Measurements from ENCODE around the gene IDI1.
"Not testable (repeated sequence)": the region's sequence is repeated elsewhere in the genome, so short reads cannot be mapped to it uniquely, and the experiment has no call there.

The IDI1 gene

DNA sequence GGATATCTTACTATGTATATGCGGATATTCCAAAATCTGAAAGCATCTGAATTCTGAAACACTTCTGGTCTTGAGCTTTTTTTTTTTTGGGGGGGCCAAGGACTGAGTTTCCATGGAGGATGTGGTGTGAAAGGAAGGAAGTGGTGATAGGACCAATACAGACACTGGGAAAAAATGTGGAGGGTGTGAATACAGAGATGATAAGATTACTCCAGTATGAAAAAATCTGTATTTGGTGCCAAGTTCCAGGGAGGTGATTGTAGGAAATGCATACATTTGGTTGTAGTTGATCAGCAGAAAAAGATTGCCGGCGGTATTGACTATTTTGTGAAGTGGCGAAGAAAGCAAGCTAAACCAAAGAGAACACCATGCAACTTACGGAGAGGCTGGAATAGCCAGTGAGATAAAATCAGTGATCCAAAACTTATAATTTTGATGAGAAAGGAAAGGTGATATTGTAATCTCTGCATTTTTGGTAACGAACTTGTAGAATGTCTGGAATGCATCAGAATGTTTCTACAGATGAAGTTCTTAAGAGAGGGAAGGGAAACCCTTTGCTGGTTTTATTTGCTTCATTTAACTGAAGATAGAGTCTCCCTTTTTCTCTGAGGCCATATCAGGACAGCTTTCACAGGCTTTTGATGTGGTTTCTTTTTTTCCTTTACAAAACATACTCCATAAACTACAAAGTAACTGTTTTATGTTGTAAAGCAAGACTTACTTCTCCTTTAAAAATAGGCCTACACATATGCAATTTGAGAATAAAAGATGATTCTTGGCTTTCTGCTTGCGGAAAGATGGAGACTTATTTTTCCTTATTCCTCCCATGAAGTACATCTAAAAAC lies 13.2 kb upstream of the IDI1 start:
- DNase-seq = peak in 1 of 2 experiments; percentile 30

DNA sequence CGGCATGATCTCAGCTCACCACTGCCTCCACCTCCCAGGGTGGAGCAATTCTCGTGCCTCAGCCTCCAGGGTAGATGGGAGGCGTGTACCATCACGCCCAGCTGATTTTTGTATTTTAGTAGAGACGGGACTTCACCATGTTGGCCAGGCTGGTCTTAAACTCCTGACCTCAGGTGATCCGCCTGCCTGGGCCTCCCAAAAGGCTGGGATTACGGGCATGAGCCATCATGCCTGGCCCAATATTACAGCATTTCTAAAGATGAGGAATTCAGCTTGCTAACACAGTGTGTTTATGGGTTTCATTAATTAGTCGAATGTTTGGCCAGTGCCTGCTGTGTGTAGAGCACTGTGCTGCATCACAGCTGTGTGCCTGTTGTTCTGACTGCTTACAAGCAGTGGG lies 11.0 kb upstream of the IDI1 start:
- DNase-seq = no peak

DNA sequence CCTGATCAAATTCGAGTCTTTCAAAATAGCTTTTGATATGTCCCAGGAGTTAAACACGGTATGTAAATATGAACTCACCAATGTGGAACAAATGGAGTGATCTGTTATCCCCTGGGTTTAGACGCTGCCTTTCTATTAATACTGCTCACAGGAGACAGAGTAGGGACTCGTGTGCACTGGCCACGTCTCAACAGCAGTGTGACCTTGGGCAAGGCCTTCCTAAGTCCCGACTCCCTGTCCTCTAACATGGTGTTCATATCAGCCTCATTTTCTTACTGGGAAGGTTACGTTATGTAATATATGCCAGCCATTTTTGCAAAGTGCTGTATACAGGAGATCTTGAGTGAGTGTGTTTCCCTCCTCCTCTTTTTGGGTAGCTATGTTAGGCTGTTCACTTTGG lies 9.1 kb upstream of the IDI1 start:
- no peak for DNase-seq

DNA sequence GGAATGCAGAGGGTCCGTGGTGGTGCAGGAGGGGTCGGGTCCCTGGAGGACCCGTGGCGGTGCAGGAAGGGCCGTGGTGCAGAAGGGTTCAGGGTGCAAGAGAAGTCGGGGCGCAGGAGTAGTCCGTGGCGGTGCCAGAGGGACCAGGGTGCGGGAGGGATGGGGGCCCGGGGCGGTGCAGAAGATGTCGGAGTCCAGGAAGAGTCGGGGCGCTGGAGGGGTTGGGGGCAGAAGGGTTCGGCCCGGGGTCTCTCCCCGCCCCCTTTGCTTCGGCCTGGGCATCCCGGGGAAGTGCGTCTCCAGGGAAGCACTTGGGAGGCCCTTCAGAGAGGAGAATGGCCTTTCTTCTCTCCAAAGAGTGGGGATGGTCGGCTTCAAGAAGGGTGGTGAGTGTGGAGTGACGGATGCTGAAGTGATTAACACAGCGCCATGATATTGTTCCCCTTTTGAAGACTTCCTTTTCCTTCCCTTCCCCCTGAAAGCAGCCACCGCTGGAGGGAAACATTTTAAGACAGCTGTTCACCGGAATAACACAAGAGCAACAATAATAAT lies 8.3 kb upstream of the IDI1 start:
- peak; percentile 92 to 97 for DNase-seq

DNA sequence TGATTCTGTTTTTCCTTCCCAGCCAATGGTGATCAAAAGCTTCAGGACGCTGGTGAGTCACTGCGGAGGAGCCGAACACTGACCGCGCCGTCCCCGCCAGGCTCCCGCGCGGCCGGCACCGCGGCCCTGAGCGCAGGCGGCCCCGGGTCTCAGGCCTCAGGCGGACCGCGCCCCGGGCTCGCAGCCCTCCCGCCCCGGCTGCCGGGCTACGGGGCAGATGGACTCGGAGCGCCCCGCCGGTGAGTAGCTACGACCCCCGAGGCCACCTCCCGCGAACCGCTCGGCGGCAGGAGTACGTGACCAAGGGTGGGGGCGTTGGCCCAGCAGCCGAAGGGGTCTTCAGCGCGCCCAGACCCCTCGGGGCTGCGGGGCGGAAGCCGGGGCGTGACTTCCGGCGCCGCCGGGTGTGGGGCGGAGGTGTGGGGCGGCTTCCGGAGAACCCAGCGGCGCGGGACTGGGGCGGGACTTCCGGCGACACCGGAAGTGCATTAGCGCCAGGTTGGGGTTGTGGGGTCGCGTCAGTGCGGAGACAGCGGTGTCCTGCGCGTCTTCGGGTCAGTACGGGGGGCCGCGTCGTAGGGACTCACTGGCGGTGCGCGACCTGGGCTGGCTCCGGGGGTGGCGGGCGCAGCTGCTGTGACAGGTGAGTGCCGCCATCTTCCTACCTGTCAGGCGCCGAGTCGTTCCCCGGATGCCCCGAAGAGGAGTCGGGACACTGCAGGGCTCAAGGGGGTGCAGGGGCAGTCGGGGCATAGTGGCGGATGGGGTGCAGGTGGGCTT lies 7.6 kb upstream of the IDI1 start, which contains the start of gene WDR37:
Gene WDR37 (plus strand): TSS at position 60 of the 780 bp plus-strand sequence. CDS start 15,771 bp downstream, outside the sequence.
- DNase-seq = peak; percentile 80 to 82

DNA sequence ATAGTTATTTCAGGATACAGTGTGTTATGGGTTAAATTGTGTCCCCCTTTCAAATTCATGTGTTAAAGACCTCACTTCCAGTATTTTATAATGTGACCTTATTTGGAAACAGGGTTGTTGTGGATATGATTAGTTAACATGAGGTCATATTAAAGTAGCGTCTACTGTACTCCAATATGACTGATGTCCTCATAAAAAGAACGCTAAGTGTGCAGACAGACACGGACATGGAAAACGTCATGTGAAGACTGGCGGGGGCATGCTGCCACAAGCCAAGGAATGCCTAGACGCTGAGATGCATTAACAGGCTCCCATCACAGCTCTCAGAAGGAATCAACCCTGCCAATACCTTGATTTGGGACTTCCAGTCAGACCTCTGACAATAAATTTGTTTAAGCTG lies 5.8 kb upstream of the IDI1 start:
- DNase-seq = no peak

DNA sequence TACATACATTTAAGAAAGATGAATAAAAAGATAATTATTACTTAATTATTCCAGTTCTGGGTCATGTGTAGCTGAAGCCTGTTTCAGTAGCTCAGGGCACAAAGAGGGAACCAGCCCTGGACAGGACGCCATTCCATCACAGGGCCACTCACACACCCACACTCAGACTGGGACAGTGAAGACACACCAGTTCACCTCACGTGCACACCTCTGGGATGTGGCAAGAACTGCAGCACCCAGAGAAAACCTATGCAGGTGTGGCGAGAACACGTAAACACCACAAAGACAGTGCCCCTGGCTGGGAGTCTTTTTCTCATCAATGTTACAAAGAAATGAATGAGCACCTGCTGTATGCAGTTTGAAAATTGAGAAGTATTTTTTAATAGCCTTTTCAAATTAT lies 1.6 kb upstream of the IDI1 start:
- peak; percentile 36 to 40 for DNase-seq

DNA sequence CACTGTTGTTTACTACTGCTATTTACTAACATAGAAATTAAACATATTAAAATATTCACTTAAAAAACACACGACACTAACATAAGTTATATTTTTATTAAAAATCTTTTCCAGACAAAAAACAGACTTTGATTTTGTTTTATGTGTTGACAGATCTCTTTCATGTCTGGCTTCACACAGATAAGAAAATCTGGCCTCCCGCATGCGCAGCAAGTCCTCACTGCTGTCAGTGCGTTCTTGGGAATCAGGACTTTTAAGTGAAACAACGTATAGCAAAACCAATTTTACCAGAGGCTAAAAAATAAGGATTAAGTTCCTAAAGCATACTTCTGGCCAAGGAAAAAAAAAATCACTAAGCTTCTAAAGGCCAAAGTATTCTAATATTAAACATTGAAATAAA lies 1.2 kb upstream of the IDI1 start:
- DNase-seq = peak; percentile 50 to 58

DNA sequence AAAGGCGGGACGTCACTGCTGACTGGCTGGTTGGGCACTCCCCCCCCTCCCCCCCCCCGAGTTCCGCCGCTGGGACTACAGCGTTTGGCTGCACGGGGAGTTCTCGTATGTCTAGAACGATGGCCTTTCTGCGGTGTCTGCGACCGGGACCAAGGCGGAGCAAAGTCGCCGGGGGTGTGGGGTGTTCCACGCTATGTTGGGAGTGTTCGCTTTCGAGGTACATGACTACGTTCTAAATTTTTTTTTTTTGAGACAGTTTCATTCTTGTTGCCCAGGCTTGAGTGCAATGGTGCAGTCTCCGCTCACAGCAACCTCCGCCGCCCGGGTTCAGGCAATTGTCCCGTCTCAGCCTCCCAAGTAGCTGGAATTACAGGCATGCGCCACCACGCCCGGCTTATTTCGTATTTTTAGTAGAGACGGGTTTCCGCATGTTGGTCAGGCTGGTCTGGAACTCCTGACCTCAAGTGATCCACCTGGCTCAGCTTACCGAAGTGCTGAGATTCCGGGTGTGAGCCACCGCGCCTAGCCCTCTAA lies 573 bp upstream of the IDI1 start:
- no peak for DNase-seq

DNA sequence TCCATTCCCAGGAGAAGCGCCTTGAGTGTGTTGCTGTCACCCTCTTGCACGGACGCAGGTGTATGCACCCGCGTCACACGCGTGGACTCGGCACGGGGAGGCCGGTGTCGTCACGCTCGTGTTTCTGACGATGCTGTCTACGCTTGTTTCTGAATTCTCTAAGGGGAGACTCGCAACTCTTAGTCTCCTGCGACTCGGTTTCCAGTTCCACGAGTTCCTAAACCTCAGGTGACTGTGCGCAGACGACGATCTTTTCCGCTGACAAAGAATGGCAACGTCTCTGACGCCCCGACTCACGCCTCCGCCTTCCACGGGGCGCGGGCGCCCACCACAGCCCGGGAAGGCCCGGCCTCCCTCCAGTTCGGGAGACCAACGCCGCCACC lies 579 bp downstream of the IDI1 start:
- peak in 1 of 2 experiments; percentile 54 for DNase-seq

DNA sequence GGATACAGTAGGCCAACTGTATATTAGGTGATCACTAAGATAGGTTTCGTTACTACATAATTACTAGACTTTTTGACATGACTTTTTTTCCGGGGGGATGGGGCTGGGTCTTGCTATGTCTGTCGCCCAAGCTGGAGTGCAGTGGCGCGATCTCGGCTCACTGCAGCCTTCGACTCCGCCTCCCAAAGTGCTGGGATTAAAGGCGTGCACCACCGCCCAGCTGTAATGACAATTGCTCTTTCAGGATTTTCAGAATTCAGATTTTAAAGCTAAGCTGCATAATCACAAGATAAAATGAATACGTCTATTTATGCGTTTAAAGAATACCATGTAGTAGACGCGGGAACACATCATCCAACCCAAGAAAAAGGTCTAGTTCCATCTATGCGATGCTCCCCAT lies 982 bp downstream of the IDI1 start:
- DNase-seq = no peak

DNA sequence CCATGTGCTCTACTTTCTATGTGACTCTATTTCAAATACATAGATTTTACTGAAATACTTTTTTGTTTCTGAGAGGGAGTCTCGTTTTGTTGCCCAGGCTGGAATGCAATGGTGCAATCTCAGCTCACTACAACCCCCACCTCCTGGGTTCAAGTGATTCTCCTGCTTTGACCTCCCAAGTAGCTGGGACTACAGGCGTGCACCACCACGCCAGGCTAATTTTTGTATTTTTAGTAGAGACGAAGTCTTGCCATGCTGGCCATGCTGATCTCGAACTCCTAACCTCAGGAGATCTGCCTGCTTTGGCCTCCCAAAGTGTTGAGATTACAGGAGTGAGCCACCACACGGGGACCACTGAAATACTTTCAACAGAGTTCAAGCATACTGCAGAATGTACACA lies 3.5 kb downstream of the IDI1 start:
- DNase-seq = no peak

DNA sequence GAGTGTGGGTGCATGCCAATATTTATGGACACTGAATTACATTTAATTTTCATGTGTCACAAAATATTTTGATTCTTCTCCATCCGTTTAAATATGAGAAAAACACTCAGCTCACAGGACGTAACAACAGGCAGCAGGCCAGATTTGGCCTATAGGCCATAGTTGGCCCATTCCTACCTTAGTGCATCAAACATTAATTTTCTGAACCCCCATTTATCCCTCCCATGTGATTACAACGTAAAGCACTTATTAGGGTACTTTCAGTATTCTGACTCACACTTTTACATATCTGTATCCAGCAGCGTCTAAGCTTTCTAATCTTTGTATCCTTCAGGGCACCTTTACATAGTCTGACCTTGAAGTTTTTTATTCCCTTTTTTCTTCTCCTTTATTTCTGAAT lies 4.0 kb downstream of the IDI1 start:
- no peak for DNase-seq

DNA sequence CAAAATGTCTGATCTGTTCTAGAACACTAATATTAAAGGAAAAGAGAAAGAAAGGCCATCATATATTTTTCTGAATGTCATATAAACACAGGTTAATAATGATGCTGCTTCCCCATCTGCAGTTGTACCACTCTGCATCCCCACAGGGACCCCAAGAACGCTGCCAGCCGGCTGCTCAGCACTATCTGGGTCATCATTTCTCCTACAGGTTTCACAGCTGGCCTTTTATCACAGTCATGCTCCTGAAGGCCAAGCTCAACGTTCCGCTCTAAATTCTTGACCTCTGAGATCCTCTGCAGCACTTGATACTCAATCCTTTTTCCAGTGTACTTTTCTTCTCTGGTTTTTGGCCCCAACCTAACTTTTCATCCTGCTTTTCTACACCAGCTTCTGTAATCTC lies 4.8 kb downstream of the IDI1 start:
- DNase-seq = peak in 1 of 2 experiments; percentile 56

DNA sequence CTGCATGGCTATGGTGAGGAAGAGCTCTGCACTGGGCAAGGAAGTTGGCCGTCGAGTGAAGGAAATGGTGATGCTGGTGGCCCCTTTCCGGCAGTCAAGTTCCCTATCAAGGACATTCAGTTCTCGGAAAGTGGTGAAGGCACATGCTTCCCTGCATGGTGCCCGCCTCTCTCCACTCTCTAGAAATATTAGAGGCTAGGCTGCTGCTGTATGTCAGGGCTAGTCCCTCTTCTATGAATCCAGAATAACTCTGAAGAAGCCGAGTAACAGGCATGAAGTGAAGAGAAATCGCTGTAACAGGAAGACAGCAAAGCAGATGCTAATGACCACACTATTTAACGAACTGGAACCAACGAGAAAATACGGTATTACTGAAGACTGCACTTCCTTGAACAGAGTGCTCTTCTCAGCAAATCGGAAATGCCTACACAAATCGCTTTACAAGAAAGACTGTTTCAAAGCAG lies 5.4 kb downstream of the IDI1 start:
- peak; percentile 95 to 99 for DNase-seq

DNA sequence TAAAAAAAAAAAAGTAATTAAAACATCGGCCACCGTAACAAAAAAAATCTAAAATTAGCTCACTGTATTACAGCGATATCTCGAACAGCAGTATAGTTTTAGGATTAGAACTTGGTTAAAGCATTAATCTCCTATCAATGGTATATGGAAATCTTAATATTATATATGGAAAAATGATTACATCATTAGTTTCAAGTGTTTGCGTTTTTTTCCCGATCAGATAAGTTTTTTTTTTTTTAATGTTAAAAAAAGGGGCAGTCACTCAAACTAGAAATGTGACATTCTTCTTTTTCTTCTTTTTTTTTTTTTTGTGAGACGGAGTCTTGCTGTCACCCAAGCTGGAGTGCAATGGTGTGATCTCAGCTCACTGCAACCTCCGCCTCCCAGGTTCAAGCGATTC lies 7.4 kb downstream of the IDI1 start:
- no peak for DNase-seq

DNA sequence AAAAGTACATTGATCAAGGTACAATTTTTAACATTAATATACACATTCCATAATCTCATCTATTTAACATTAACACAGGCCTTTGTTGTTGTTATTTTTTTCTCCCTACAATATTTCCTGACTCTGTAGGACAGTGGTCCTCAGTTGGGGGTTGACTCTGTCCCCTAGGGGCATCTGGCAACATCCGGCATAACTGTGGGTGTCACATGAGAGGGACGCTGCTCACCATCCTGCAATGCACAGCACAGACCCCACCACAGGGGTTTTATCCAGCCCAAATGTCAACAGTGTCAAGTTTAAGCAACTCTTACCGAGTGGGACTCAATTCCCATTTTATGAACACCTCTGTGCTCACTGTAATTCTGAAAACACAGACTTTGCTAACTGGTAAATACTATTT lies 8.8 kb downstream of the IDI1 start:
- no peak for DNase-seq

DNA sequence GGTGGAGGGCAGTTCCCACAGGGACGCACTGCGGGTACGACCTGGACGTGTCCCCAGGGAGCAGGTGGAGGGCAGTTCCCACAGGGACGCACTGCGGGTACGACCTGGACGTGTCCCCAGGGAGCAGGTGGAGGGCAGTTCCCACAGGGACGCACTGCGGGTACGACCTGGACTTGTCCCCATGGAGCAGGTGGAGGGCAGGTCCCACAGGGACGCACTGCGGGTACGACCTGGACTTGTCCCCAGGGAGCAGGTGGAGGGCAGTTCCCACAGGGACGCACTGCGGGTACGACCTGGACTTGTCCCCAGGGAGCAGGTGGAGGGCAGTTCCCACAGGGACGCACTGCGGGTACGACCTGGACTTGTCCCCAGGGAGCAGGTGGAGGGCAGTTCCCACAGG lies 10.2 kb downstream of the IDI1 start:
- not testable (repeated sequence) for DNase-seq

DNA sequence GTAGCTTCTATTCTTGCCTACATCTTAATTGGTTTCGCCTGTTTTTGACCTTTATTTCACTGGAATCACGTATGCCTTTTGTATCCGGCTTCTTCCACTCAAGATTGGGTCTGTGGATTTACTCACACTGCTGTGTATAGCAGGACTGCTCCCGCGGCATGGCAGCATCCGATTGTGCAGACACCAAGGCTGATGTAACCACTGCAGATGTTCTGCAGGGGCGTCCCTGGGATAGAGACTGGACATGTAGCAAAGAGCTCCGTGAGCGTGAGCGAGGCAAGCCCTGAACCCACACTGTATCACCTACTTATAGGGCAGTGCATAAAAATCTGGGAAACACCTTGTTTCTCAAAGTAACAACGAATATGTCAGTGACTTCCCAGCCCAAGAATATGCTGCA lies 11.8 kb downstream of the IDI1 start:
- no peak for DNase-seq

DNA sequence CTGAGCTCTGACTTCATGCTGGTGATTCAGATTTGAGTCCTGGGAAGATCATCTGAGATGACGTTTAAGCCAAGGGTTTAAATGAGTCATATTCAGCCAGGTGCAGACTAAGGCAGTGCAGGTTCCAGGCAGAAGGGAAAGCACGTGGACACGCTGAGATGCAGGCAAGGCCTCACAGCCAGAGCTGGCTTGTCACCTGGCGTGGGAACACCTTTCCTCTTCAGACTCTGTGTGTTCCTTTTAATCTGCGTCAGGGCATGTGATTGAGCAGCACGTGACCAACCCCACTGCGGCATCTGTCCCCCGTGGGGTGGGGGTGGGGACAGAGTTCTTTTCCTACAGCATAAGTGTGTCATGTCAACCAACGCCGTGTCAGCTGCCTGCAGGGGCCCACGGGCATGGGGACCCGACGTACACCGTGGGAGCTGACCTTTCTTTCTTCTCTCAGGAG lies 12.6 kb downstream of the IDI1 start:
- no peak for DNase-seq

DNA sequence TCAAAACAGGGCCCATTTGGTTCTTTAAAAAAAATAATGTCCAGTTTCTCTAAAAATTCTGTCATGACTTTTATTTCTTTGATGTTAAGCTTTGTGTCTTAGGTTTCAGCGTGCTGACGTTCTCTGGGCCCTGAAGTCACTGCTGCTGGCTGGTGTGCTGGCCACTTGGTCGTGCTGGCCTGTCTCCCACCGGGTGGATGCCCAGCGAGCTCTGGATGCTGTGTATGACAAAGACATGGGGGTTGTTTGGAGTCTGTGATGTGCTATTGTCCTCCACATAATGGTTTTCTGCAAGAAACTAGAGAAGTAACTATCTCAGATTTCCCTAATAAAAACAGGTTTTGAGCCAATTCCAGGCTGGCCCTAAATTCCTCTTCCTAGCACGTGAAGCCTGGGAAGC lies 13.7 kb downstream of the IDI1 start:
- no peak for DNase-seq

DNA sequence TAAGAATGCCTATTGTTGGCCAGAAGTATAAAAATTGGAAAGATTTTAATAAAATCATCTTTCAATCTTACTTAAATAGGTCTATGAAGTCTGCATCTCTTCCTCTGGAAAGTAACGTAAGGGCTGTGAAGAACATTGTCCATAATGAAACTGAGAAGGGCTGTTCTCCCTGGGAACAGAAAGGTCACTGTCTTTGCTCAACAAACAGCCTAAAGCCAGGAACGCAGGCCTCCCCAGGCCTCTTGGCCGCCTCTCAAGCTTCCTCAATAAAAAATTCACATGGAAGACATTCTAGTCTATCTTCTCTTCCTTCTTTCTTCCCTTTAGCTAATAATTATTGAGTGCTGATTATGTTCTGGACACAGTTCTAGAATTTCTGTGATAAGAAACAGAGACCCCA lies 14.2 kb downstream of the IDI1 start:
- DNase-seq = no peak

DNA sequence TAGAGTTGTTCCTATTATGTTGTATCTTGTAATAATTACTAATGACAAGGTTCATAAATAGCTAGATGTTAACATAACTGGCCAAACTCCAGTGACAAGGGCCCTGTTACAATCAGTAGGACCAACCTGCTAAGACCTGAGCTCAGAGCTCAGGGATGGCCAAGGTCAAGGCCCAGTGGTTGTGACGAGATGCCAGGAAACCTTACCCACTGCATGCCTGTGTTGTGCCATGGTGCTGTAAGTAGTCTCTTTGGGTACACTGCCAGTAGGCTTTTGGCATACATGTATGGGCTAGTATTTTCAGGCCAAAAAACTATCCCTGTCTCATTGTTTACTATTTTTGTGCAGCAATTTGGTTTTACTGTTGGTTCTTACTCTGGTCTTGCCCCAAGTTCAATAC lies 15.3 kb downstream of the IDI1 start:
- no peak for DNase-seq
